Esophagus muscularis mucosa (tissue), 4 donors: ENCODE measurements around the gene ZXDC. TPM values are rescaled to one million over a fixed set of nuclear protein-coding genes. Genes with fewer than 3 reads are reported as not detected.

Experiments
- DNase-seq: peaks from one replicate; pipeline ENCODE4 v3.0.0-alpha.2; 2017; ENCODE audit errors: extremely low spot score
- H3K27ac ChIP-seq, 4 donors: fragments of 200-600 bp; sonication (generic); replicated peaks in 1 of 4; 1 replicate in 3 of 4; 2 replicates in 1 of 4; pipeline ENCODE4 v1.5.1; 2016 to 2019; ENCODE audit warnings: mild to moderate bottlenecking in 1 of 4
- H3K27me3 ChIP-seq, 4 donors: fragments of 200-600 bp; sonication (generic); one replicate each; pipeline versions ENCODE4 v1.5.1 to v1.6.0; 2016 to 2019
- H3K36me3 ChIP-seq, 4 donors: fragments of 200-600 bp; sonication (generic); one replicate each; pipeline ENCODE4 v1.5.1; 2016 to 2019
- H3K4me1 ChIP-seq, 4 donors: fragments of 200-600 bp; sonication (generic); one replicate each; pipeline ENCODE4 v1.5.1; 2016 to 2019
- H3K4me3 ChIP-seq, 4 donors: fragments of 200-600 bp; sonication (generic); 1 replicate in 2 of 4; 2 replicates in 2 of 4; pipeline ENCODE4 v1.5.1; 2016 to 2019; ENCODE audit warnings: mild to moderate bottlenecking in 4 of 4, moderate library complexity in 1 of 4
- H3K9me3 ChIP-seq, 4 donors: fragments of 200-600 bp; sonication (generic); 1 replicate in 3 of 4; 2 replicates in 1 of 4; pipeline ENCODE4 v1.5.1; 2016 to 2019
- CTCF ChIP-seq, 3 experiments: fragments of 200-600 bp in 2 of 3; fragments of 450-650 bp in 1 of 3; sonication (generic) in 2 of 3; IDR thresholded peaks; one replicate each; pipeline ENCODE4 v1.5.1; 2017 to 2019; ENCODE audit warnings: antibody characterized with exemption in 3 of 3, mild to moderate bottlenecking in 2 of 3, moderate library complexity in 1 of 3
- EP300 ChIP-seq: sonication (generic); formaldehyde crosslinking; IDR thresholded peaks from one replicate; pipeline ENCODE4 v1.6.1; 2017; ENCODE audit warnings: antibody characterized with exemption
- POLR2A ChIP-seq: fragments of 450-650 bp; IDR thresholded peaks from one replicate; pipeline ENCODE4 v1.6.1; 2017; ENCODE audit warnings: antibody characterized with exemption, moderate library complexity, mild to moderate bottlenecking, low read depth
- POLR2AphosphoS5 ChIP-seq, 2 donors: sonication (generic); formaldehyde crosslinking; IDR thresholded peaks; one replicate each; pipeline ENCODE4 v1.6.1; 2017; ENCODE audit warnings: antibody characterized with exemption in 2 of 2
- WGBS: methylation state at CpG from one replicate; pipeline ENCODE4 v1.1.5; 2018; 5-methylcytosine and 5-hydroxymethylcytosine counted together
- intact Hi-C: fragments of 100-400 bp; cut with DNase I; formaldehyde crosslinking; loops from one replicate; pipeline ENCODE4 v1.15.1; 2023
- total RNA-seq, 4 donors: library from RNA; depleted of rRNA; stranded (reverse); fragments of >200 nt; gene quantifications; one replicate each; pipeline versions ENCODE4 v1.1.0 to v1.2.1, GENCODE V29; 2016

Gene ZXDC
- total RNA-seq, 4 donors from 2014 or later = 25.8 to 41.2 (median 38.6) TPM

GRCh38 chr3:126402666-126403302, 72.9 kb downstream of the ZXDC start:
- TF ChIP-seq POLR2A (no peak), POLR2AphosphoS5 (IDR thresholded peaks at IDR 0.05) (no peak), CTCF (IDR thresholded peaks at IDR 0.05) (no peak), EP300 (no peak)
- Histone ChIP-seq H3K27me3 (peaks cover 0 to 16% (median 0%) of the 10 kb centered on the region in 4 donors), H3K4me3 (no peak overlapping the region), H3K9me3 (peaks cover 0 to 2% (median 0%) of the 10 kb centered on the region in 4 donors), H3K36me3 (no peaks in the 10 kb centered on the region), H3K4me1 (no peaks in the 10 kb centered on the region), H3K27ac (no peak overlapping the region)
- WGBS = 86% methylated on average over 12 of the region's 12 CpGs
- DNase-seq = no peak
- intact Hi-C loops = no loop called here

- no peaks in the 10 kb centered on the region for H3K4me1 ChIP-seq
- H3K27ac ChIP-seq = no peak overlapping the region
- intact Hi-C loops = no loop called here
- whole genome bisulfite sequencing = 79% methylated on average over 6 of the region's 6 CpGs
- no peaks in the 10 kb centered on the region for H3K36me3 ChIP-seq
- H3K4me3 ChIP-seq = no peak overlapping the region
- H3K9me3 ChIP-seq = no peaks in the 10 kb centered on the region
- H3K27me3 ChIP-seq = peaks cover 0 to 13% (median 0%) of the 10 kb centered on the region in 4 donors
- TF ChIP-seq POLR2AphosphoS5 (IDR thresholded peaks at IDR 0.05) (no peak), EP300 (no peak), POLR2A (no peak), CTCF (IDR thresholded peaks at IDR 0.05) (no peak)
- no peak for DNase-seq
Observed at GRCh38 chr3:126402178-126402577, 73.5 kb downstream of the ZXDC start.

DNA sequence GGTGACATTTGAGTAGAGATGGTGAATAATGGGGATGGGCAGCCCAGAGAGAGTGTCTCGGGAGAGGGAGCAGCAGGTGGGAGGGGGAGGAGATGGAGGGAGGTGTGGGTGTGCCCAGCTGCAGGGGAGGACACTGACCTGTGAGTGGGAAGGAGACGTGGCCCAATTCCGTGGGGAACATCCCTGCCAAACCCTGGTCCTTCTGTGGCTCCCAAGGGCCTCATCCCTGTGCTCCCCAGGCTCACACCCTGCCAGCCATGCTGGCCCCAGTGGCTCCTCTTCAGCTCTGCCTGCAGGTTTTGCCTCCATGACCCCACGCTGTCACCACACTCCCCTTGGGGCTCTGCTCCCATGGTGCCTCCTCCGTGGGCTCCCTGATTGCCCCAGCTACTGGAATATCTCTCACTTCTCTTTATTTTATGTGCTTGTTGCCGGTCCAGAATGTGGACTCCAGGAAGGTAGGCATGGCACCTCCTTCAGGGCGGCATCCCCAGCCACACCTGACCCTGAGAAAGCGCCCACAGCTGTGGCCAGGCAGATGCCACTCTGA, 74.0 kb downstream of the ZXDC start:
- H3K9me3 ChIP-seq = no peaks in the 10 kb centered on the region
- no peaks in the 10 kb centered on the region for H3K4me1 ChIP-seq
- no peak overlapping the region for H3K27ac ChIP-seq
- no peaks in the 10 kb centered on the region for H3K36me3 ChIP-seq
- no peak for DNase-seq
- H3K4me3 ChIP-seq = no peak overlapping the region
- WGBS = 80% methylated on average over 8 of the region's 8 CpGs
- TF ChIP-seq POLR2A (no peak), CTCF (IDR thresholded peaks at IDR 0.05) (no peak), POLR2AphosphoS5 (IDR thresholded peaks at IDR 0.05) (no peak), EP300 (no peak)
- peaks cover 0 to 9% (median 0%) of the 10 kb centered on the region in 4 donors for H3K27me3 ChIP-seq
- intact Hi-C loops = no loop called here

GRCh38 chr3:126399756-126400155, 75.9 kb downstream of the ZXDC start:
- intact Hi-C loops = no loop called here
- no peak overlapping the region for H3K4me3 ChIP-seq
- 92% methylated on average over 3 of the region's 4 CpGs for WGBS
- DNase-seq = no peak
- H3K27ac ChIP-seq = no peak overlapping the region
- no peaks in the 10 kb centered on the region for H3K9me3 ChIP-seq
- peaks cover 0 to 3% (median 0%) of the 10 kb centered on the region in 4 donors for H3K27me3 ChIP-seq
- no peaks in the 10 kb centered on the region for H3K36me3 ChIP-seq
- TF ChIP-seq POLR2A = no peak
- peaks cover 1 to 5% (median 5%) of the 10 kb centered on the region in 4 donors for H3K4me1 ChIP-seq

- no peak for TF ChIP-seq CTCF (IDR thresholded peaks at IDR 0.05)
- no peak for TF ChIP-seq EP300
- no peak for TF ChIP-seq POLR2A
- TF ChIP-seq POLR2AphosphoS5 (IDR thresholded peaks at IDR 0.05) = no peak
- Histone ChIP-seq H3K4me3 (no peak overlapping the region), H3K27ac (no peak overlapping the region), H3K27me3 (peaks cover 0 to 7% (median 0%) of the 10 kb centered on the region in 4 donors), H3K9me3 (no peaks in the 10 kb centered on the region), H3K4me1 (peaks cover 4 to 10% (median 9%) of the 10 kb centered on the region in 4 donors), H3K36me3 (no peaks in the 10 kb centered on the region)
- no peak for DNase-seq
- intact Hi-C loops = no loop called here
- WGBS = 100% methylated on average over 1 of the region's 1 CpG
Observed at GRCh38 chr3:126399351-126399735, 76.3 kb downstream of the ZXDC start.
